HepG2 (cell line): ENCODE data around the gene HP1BP3. TPM values are rescaled to one million over a fixed set of nuclear protein-coding genes. Genes with fewer than 3 reads are reported as not detected.
A peak's percentile ranks its signal among the peaks of the same experiment; 100 is the strongest.

Experiments
- ATAC-seq: fragments of 200-7000 bp; cut with Tn5 transposase; 3 replicates; pipeline ENCODE4 v1.9.1; 2020; ENCODE audit warnings: mild to moderate bottlenecking, moderate library complexity
- BruUV-seq: library from RNA; stranded (reverse); fragments of 400-500 nt; replicated peaks from 2 replicates; lab custom pipeline; 2021; lab: Mats Ljungman, UMichigan
- CTCF ChIA-PET: fragments of 300-600 bp; formaldehyde crosslinking; extraction: SDS; loops from one replicate; lab custom pipeline; 2021; ENCODE audit warnings: low total read pairs, inconsistent platforms, low intra/inter-chr PET ratio; lab: Yijun Ruan, JAX
- POLR2A ChIA-PET: fragments of 350-600 bp; sonication (Branson Sonifier 250); formaldehyde crosslinking; loops from one replicate; lab custom pipeline; 2020; ENCODE audit warnings: antibody characterized with exemption, inconsistent platforms; lab: Yijun Ruan, JAX
- DNase-seq: peaks from one replicate; pipeline ENCODE4 v3.0.0-alpha.2; 2015; ENCODE audit warnings: low spot score
- FAIRE-seq: peaks from 3 replicates; lab custom pipeline; 2011; peaks lifted over from hg19 to GRCh38; lab: Jason Lieb, UNC
- H2AFZ ChIP-seq: one replicate; pipeline ENCODE4 v1.6.1; 2011; ENCODE audit warnings: low read length, inconsistent platforms
- H3K27ac ChIP-seq: fragments of 300-600 bp; 3 replicates; pipeline ENCODE4 v1.8.0; 2011; ENCODE audit warnings: mixed run types, mild to moderate bottlenecking, mixed read lengths, low read length, inconsistent platforms; ENCODE audit not compliant: insufficient read depth; ENCODE audit errors: extremely low read length
- H3K27me3 ChIP-seq, 2 experiments: fragments of 200-600 bp in 1 of 2; 2 replicates in 1 of 2; 3 replicates in 1 of 2; pipeline versions ENCODE4 v1.6.0 to v1.8.0; 2011; ENCODE audit warnings: low read length in 2 of 2, mild to moderate bottlenecking in 2 of 2, moderate library complexity in 2 of 2, inconsistent platforms in 1 of 2; ENCODE audit not compliant: insufficient read depth in 2 of 2, control insufficient read depth in 1 of 2
- H3K36me3 ChIP-seq, 2 experiments: fragments of 200-600 bp in 1 of 2; replicated peaks in 1 of 2; 2 replicates in 1 of 2; 3 replicates in 1 of 2; pipeline versions ENCODE4 v1.5.1 to v1.8.0; 2011; ENCODE audit warnings: low read length in 2 of 2, inconsistent platforms in 1 of 2; ENCODE audit not compliant: insufficient read depth in 2 of 2, control insufficient read depth in 1 of 2
- H3K4me1 ChIP-seq: 2 replicates; pipeline ENCODE4 v1.5.1; 2012; ENCODE audit warnings: low read length, inconsistent platforms; ENCODE audit not compliant: insufficient read depth
- H3K4me2 ChIP-seq: 2 replicates; pipeline ENCODE4 v1.6.0; 2011; ENCODE audit warnings: low read depth, low read length, inconsistent platforms
- H3K4me3 ChIP-seq, 3 experiments: fragments of 200-600 bp in 1 of 3; sonication (generic), shearing (Covaris generic) in 1 of 3; replicated peaks in 1 of 3; 2 replicates each; pipeline ENCODE4 v1.5.1; 2011 to 2016; ENCODE audit warnings: low read length in 3 of 3, inconsistent platforms in 2 of 3, low read depth in 2 of 3, mild to moderate bottlenecking in 2 of 3, control low read depth in 1 of 3, mixed read lengths in 1 of 3; ENCODE audit not compliant: insufficient read depth in 1 of 3
- H3K79me2 ChIP-seq: one replicate; pipeline ENCODE4 v1.6.1; 2011; ENCODE audit warnings: low read length, inconsistent platforms; ENCODE audit not compliant: insufficient read depth
- H3K9ac ChIP-seq: 2 replicates; pipeline ENCODE4 v1.6.0; 2011; ENCODE audit warnings: mild to moderate bottlenecking, low read depth, low read length, inconsistent platforms; ENCODE audit not compliant: insufficient read depth
- H3K9me3 ChIP-seq: 2 replicates; pipeline ENCODE4 v1.5.1; 2012; ENCODE audit warnings: mild to moderate bottlenecking, low read length
- H4K20me1 ChIP-seq: 2 replicates; pipeline ENCODE4 v1.6.0; 2011; ENCODE audit warnings: inconsistent platforms, mild to moderate bottlenecking, low read length, moderate library complexity; ENCODE audit not compliant: insufficient read depth
- ARNTL ChIP-seq: sonication (generic); formaldehyde crosslinking; IDR thresholded peaks from 2 replicates; pipeline ENCODE4 v1.4.0; 2020; ENCODE audit warnings: mild to moderate bottlenecking, missing genetic modification reagents
- IKZF4 ChIP-seq: sonication (generic); formaldehyde crosslinking; IDR thresholded peaks from 2 replicates; pipeline ENCODE4 v1.5.1; 2020; ENCODE audit warnings: borderline replicate concordance, mild to moderate bottlenecking, low read depth, missing genetic modification reagents; ENCODE audit errors: not compliant biosample characterization
- SP140L ChIP-seq: sonication (generic); formaldehyde crosslinking; IDR thresholded peaks from 2 replicates; pipeline ENCODE4 v1.4.0; 2020; ENCODE audit warnings: missing genetic modification reagents, borderline replicate concordance
- STAG1 ChIP-seq: sonication (generic); formaldehyde crosslinking; IDR thresholded peaks from 2 replicates; pipeline ENCODE4 v1.4.0; 2020; ENCODE audit warnings: missing genetic modification reagents
- ZNF121 ChIP-seq: sonication (generic); formaldehyde crosslinking; IDR thresholded peaks from 2 replicates; pipeline ENCODE4 v1.5.0; 2020; ENCODE audit warnings: mild to moderate bottlenecking, missing genetic modification reagents
- ZNF577 ChIP-seq: sonication (generic); formaldehyde crosslinking; IDR thresholded peaks from 2 replicates; pipeline ENCODE4 v1.4.0; 2020; ENCODE audit warnings: mild to moderate bottlenecking, low read depth, missing genetic modification reagents, borderline replicate concordance
- WGBS: methylation state at CpG from one replicate; pipeline ENCODE4 v1.1.6; 2017; ENCODE audit warnings: low lambda C conversion rate; 5-methylcytosine and 5-hydroxymethylcytosine counted together
- in situ Hi-C: cut with HindIII; loops from 2 replicates; pipeline ENCODE4 v1.10.0; 2017; ENCODE audit warnings: low pct_unique_long_range_greater_than_20kb; ENCODE audit not compliant: extremely low pct_ligation_motif_present
- intact Hi-C: fragments of 100-400 bp; cut with micrococcal nuclease; formaldehyde crosslinking; loops from one replicate; pipeline ENCODE4 v1.10.0; 2022; ENCODE audit not compliant: unreplicated experiment
- polyA plus RNA-seq, 8 experiments: library from polyadenylated mRNA; depleted of rRNA in 3 of 8; stranded (reverse) in 7 of 8; unstranded in 1 of 8; fragments of >200 nt; fragmentation: Illumina TruSeq in 4 of 8; extraction: Trizol in 4 of 8; gene quantifications; 2 replicates each; pipeline versions ENCODE4 v1.2.1 to v1.2.3, GENCODE V29; 2011 to 2016; ENCODE audit warnings: low read depth in 4 of 8, missing spikeins in 1 of 8, mixed read lengths in 1 of 8; ENCODE audit not compliant: insufficient read depth in 1 of 8
- total RNA-seq, 5 experiments: library from RNA; depleted of rRNA; stranded (reverse); fragments of >200 nt; fragmentation: Illumina TruSeq; extraction: Trizol; gene quantifications; 2 replicates each; pipeline ENCODE4 v1.2.3, GENCODE V29; 2016; ENCODE audit warnings: low read depth in 1 of 5
- TF ChIP-seq, protein P1 (sequence below): sonication (generic); formaldehyde crosslinking; IDR thresholded peaks from 2 replicates; pipeline ENCODE4 v1.8.0; 2022; ENCODE audit warnings: missing genetic modification reagents, low read depth, mild to moderate bottlenecking, borderline replicate concordance
- TF ChIP-seq, protein P2 (sequence below): IDR thresholded peaks from 2 replicates; pipeline ENCODE4 v1.6.1; 2016; ENCODE audit warnings: missing compliant biosample characterization, missing genetic modification reagents, borderline replicate concordance

The HP1BP3 gene
- total and polyA plus RNA-seq, 2 of the 13 experiments (the other 11 are each of a cell fraction or from before 2014, with no cell fraction given), result 98.5 to 137 TPM

DNA sequence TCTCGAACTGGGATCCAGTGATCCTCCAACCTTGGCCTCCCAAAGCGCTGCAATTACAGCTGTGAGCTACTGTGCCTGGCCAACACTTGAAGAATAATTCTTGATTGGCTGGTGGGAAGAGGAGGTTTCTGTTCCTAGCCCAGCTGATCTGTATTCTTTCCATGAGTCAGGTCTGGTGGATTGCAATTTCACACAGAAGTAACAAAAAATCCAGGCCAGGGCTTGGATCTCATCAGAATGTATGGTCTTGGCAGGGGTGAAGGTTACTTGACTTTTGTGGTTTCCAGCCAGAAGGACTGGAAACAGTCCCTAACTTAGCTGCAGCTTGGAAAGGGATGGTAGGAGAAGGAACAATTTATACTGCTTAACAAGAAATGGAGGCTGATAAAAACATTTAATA, 5.1 kb upstream of the HP1BP3 start:
- Histone ChIP-seq H3K9ac (no peak overlapping the region), H2AFZ (no peak overlapping the region), H3K4me1 (peaks cover 23% of the 10 kb centered on the region), H4K20me1 (no peaks in the 10 kb centered on the region), H3K9me3 (no peaks in the 10 kb centered on the region), H3K4me2 (no peak overlapping the region), H3K27me3 (no peaks in the 10 kb centered on the region), H3K4me3 (no peak overlapping the region), H3K36me3 (no peaks in the 10 kb centered on the region), H3K79me2 (no peaks in the 10 kb centered on the region), H3K27ac (no peak overlapping the region)
- ATAC-seq (no peak), FAIRE-seq (no peak), DNase-seq (no peak)
- ChIA-PET CTCF (no interaction called here), POLR2A (no interaction called here)
- in situ Hi-C loops, result no loop called here
- BruUV-seq, result no TSS peak
- no peak for TF ChIP-seq STAG1
- TF ChIP-seq, protein P1, sequence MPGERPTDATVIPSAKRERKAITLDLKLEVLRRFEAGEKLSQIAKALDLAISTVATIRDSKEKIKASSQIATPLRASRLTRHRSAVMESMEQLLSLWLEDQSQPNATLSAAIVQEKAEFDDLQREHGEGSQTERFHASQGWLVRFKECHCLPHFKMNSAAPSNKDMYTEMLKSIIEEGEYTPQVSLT (CRISPR knock-in tag), result no peak
- no peak for TF ChIP-seq SP140L
- intact Hi-C loops, result no loop called here
- WGBS, result 77% methylated on average over 2 of the region's 2 CpGs

GRCh38 chr1:20790785-20791184, 3.7 kb upstream of the HP1BP3 start:
- Histone ChIP-seq H4K20me1 (peaks cover 5% of the 10 kb centered on the region), H3K9me3 (no peaks in the 10 kb centered on the region), H3K4me1 (peaks cover 23% of the 10 kb centered on the region), H3K27me3 (no peaks in the 10 kb centered on the region; a peak in 1 of 5 replicates), H3K4me3 (no peak overlapping the region), H3K36me3 (no peaks in the 10 kb centered on the region), H3K4me2 (no peak overlapping the region), H3K9ac (no peak overlapping the region), H3K79me2 (peaks cover 6% of the 10 kb centered on the region), H3K27ac (no peak overlapping the region), H2AFZ (no peak overlapping the region)
- intact Hi-C loops, result no loop called here
- ChIA-PET CTCF (no interaction called here), POLR2A (no interaction called here)
- BruUV-seq, result no TSS peak
- DNase-seq (no peak), ATAC-seq (no peak), FAIRE-seq (no peak)
- WGBS, result 77% methylated on average over 3 of the region's 3 CpGs
- TF ChIP-seq ZNF577 (no peak), ZNF121 (CRISPR knock-in tag) (peak; percentile 78), IKZF4 (CRISPR knock-in tag) (no peak), ARNTL (no peak)
- TF ChIP-seq, protein P2, sequence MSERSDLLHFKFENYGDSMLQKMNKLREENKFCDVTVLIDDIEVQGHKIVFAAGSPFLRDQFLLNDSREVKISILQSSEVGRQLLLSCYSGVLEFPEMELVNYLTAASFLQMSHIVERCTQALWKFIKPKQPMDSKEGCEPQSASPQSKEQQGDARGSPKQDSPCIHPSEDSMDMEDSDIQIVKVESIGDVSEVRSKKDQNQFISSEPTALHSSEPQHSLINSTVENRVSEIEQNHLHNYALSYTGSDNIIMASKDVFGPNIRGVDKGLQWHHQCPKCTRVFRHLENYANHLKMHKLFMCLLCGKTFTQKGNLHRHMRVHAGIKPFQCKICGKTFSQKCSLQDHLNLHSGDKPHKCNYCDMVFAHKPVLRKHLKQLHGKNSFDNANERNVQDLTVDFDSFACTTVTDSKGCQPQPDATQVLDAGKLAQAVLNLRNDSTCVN, result no peak
- in situ Hi-C loops, result no loop called here
